Epidermal melanocyte (primary cell): ENCODE results near the gene IL17RA.
"Not testable (repeated sequence)": the region's sequence is repeated elsewhere in the genome, so short reads cannot be mapped to it uniquely, and the experiment has no call there.

Source experiments
- DNase-seq: peaks from one replicate; pipeline ENCODE4 v3.0.0; 2011; ENCODE audit warnings: low spot score; ENCODE audit not compliant: insufficient read length

The IL17RA gene, protein sequence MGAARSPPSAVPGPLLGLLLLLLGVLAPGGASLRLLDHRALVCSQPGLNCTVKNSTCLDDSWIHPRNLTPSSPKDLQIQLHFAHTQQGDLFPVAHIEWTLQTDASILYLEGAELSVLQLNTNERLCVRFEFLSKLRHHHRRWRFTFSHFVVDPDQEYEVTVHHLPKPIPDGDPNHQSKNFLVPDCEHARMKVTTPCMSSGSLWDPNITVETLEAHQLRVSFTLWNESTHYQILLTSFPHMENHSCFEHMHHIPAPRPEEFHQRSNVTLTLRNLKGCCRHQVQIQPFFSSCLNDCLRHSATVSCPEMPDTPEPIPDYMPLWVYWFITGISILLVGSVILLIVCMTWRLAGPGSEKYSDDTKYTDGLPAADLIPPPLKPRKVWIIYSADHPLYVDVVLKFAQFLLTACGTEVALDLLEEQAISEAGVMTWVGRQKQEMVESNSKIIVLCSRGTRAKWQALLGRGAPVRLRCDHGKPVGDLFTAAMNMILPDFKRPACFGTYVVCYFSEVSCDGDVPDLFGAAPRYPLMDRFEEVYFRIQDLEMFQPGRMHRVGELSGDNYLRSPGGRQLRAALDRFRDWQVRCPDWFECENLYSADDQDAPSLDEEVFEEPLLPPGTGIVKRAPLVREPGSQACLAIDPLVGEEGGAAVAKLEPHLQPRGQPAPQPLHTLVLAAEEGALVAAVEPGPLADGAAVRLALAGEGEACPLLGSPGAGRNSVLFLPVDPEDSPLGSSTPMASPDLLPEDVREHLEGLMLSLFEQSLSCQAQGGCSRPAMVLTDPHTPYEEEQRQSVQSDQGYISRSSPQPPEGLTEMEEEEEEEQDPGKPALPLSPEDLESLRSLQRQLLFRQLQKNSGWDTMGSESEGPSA

DNA sequence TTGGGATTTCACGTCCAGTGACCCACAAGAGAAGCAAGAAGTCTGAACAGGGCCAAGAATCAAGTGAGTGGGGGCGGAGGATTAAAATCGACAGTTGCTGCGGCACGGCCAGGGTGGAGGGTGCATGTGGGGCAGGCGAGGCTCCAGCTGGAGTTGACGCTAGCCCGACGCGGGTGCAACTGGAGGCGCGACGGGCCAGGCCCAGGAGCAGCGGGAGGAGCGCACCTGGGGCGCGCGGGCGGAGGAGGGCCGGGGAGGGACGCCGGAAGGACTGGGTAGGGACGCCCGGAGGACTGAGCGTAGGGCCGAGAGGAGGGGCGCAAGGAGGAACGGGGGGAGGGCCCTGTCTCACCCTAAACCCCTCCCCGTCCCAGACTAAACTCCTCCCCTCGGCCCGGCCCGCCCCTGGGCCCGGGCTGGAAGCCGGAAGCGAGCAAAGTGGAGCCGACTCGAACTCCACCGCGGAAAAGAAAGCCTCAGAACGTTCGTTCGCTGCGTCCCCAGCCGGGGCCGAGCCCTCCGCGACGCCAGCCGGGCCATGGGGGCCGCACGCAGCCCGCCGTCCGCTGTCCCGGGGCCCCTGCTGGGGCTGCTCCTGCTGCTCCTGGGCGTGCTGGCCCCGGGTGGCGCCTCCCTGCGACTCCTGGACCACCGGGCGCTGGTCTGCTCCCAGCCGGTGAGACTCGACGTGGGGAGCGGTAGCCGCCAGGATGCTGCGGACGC, at the start of gene IL17RA:
IL17RA (plus strand) TSS at position 447 of the 723 bp plus-strand sequence; CDS start at position 539, 92 bp downstream.
- DNase-seq: peak; percentile 63

DNA sequence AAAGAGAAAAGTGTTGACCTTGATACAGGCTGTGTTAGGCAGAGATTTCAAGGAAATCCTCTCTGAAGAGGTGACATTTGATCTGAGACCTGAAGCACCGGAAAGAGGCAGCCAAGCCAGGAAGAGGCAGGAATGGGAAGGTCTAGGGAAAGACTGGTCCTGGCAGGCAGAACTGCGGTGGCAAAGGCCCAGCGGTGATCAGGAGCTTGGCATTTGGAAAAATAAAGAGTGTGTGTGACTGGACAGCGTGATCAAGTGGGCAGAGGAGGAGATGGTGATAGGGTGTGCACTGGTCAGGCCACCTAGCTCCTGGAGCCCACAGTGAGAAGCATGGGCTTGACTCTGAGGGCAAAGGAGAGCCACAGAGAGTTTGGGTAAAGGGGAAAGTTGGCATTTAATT, 49.6 kb upstream of the IL17RA start:
- DNase-seq: no peak

DNA sequence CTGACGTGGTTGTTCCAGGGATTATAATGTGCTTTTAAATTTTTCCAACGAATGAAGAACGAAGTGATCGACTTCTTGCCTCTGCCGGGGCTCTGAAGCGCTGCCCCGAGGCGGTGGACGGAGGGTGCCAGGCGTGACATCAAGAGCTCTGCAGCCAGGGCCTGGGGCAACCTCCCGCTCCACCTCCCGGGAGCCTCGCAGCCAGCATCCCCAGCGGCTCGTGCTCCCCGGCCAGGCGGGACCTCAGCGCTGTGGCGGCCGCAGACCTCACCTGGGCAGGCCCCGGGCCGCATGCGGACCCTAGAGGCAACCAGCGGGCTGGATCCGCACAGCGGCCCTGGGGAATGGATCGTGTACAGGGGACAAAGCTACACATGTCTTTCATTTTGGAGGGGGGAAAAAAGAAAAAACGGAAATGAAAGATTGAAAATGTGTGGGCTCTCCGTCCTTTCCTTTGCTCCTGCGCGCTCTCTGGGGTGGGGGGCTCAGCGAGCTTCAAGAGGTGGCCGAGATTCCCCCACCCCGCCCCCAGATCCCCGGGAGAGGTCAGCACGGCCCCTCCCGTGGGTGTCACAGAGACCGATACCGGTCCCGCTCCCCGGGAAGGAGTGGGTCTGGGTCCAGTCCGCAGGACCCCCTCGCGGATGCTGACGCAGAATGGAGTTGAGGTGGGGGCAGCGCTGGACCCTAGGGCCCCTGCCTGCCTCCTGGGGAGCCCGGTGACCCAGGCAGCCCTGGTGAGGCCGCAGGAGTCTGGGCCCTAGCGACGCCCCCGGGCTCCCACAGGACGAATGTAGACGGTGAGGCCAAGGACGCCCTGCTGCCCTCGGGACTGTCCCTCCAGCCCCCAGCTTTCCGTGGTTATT, 48.6 kb upstream of the IL17RA start:
- not testable (repeated sequence) for DNase-seq

DNA sequence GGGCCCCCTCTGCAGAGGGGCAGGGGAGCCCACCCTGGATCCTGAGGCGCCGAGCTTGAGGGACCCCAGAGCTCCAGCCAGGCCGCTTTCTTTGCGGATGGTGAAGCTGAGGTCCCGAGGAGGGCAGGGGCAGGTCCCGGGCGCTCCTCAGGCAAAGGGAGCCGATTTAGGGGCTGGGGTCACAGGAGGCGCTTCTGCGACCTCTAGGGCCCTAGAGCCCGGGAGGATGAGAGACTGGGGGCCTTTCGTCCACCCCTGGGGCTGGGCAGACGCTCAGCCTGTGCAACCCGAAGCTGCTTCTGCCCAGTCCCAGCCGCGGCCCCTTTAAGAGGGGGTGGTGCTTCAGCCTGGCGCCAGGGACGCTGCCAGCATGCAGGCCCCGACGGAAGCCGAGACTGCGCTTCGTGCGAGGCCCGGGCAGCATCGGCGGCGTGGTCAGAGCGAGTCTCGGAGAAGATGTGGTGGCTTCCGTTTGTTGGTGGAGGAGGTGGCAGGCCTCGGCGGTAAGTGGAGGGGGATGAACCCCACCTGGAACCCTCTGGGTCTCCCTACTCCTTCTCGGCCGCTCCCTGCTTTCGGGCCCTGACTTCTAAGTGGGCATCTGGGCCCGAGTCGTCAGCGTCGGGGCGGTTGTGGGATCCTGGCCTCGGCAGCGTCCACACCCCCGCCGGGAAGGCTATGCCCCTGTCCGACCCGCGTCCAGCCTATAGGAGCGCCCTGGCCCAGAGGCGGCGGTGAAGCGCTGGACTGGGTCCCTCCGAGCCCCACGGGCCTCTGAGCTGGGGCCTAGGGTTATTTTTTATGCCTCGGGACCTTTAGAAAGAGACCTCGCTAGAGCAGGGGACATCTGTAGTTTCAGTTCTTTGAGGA, 47.7 kb upstream of the IL17RA start:
- DNase-seq: not testable (repeated sequence)

DNA sequence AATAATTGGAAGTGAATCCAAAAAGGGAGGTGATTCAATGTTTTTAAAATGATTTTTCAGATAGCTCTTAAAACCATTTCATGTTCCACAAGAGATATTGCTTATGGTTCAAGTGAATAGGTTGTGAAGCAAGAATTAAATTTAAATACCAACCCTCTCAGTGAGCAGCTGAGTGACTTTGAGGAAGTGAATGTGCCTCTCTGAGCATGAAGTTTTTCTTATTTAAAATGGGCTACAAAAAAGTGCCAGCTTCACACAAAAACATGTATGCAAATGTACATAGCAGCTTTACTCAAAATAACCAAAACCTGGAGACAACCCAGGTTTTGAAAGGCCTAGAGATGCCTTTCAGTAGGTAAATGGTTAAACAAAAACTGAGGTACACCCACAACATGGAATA, 41.3 kb upstream of the IL17RA start:
- no peak for DNase-seq

DNA sequence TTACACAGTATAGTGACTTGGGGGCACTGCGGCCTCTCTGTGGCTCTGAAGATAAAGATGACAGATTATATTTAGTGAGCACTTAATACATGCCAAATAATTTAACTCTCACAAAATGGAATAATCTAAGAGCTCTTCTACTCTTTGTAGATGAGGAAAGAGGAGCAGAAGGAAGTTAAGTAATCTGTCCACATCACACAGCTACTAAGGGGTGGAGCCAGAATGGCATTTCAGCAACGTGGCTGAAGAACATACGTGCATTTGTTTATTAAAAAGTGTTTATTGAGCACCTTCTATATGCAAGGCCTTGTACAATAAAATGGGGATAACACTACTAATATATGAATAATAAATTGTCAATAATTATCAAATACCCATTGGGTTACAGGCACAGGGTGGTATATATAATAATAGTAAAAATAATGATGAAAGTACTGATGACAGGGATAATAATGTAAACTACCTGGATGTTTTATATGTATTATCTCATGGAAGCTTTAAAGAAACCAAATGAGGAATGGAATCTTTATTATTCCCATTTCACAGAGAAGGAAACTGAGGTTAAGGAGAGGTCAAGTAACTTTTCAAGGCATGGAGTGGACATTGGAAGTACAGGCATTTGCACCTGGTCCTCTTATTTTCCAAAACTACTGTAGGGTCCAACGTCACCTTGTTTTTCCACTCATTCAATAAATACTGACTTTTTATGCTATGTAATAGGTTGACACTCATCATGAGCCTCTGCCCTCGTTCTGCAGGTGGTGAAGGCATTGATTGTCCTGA, 38.0 kb upstream of the IL17RA start:
- no peak for DNase-seq

DNA sequence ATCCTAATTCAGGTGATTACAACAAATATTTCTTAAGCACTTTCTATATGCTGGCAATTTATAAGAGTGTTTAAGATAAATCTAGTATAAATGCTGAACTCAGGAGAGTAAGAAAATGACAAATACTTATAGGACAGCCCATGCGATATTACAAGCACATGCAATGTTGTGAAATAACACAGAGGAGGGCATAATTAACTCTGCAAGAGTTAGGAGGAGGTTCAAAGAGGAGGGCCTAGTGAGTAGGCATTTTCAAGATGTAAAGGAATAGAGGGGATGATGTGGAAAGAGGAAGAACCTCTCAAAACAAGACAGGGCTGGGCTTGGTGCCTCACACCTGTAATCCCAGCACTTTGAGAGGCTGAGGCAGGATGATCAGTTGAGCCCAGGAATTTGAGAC, 37.1 kb upstream of the IL17RA start:
- no peak for DNase-seq

DNA sequence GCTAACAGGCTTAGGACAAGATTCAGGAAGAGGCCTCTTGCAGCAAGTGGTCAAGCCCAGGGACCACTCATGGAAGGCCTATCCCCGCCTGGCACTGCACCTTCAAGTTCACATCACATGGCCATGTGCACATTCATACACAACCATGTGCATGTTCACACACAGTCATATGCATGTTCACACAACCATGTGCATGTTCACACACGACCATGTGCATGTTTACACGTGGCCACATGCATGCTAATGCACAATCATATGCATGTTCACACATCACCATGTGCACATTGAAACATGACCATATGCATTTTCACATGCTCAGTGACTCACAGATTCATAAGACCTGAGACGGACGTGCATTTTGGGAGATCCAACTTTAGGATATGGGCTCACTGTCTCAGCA, 28.7 kb upstream of the IL17RA start:
- no peak for DNase-seq

DNA sequence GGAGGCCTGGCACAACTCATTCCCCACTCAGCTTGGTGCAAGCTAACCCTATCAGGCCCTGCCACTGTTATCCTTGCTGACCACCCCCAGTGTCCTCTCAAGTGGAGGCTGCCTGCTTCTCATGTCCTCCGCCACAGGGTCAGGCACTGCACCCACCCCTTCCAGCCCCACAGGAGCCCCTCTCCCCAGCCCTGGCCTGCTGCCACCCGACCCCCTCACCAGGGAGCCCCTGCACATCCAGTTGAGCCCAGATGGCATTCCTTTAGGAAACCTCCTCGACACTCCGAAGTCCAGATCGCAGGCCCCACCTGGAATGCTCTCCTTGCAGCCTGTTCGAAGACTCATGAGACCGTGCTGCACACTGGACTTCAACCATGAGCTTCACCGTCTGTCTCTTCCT, 28.0 kb upstream of the IL17RA start:
- DNase-seq: no peak

DNA sequence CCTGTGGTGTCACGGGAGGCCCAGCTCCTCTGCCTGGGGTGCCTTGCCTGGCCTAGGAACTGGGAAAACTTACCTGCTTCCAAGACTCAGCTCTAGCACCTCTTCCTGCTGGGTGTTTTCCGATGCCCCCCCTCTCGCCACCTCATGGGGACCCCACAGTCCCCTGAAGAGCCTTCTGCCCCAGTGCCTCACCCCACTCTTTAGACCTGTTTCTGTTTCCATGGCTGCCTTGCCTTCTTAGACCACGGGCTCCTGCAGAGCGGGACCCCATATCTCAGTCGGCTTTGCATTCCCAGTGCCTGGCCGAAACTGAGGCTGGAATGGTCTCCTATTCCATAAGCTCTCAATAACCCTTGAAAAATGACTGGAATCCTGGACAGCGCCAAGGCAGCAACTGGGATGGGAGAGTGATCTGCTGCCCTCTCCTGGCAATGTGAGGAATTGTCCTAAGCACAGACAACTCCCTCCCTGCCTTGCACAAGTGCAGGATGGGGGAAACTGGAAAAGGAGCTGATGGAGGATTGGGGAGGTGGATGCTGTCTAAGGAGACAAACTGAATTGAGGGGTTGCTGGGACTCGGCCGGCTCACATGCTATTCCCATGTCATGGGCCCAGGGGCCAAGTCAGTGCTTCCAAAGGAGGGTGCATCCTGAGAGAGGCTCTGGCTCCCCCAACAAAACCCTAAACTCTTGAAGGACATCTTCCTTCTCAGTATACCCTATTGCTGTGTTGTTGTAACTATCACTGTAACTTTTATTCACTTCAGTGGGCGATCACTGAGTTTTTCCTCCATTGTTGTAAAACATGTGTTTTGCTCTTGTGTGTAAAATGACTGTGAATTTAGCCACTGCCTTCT, 26.6 kb upstream of the IL17RA start:
- peak; percentile 68 for DNase-seq

DNA sequence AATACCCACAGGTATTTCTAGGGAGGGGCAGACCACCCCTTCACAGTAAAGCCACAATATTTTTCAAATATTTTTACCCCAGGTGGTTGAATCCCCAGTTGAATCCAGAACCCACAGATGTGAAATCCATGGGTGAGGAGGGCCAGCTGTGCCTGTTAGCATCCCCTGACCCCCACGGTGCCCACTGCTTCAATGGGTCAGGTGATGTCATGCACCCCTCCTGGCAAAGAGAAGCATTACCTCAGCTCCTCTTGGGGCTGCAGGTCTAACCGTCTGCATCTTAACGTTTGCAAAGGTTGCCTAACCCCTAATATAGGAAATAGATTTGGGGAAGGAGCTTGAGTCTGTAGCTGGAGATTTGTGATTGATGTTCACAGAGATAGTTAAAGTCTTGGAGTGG, 24.7 kb upstream of the IL17RA start:
- no peak for DNase-seq

DNA sequence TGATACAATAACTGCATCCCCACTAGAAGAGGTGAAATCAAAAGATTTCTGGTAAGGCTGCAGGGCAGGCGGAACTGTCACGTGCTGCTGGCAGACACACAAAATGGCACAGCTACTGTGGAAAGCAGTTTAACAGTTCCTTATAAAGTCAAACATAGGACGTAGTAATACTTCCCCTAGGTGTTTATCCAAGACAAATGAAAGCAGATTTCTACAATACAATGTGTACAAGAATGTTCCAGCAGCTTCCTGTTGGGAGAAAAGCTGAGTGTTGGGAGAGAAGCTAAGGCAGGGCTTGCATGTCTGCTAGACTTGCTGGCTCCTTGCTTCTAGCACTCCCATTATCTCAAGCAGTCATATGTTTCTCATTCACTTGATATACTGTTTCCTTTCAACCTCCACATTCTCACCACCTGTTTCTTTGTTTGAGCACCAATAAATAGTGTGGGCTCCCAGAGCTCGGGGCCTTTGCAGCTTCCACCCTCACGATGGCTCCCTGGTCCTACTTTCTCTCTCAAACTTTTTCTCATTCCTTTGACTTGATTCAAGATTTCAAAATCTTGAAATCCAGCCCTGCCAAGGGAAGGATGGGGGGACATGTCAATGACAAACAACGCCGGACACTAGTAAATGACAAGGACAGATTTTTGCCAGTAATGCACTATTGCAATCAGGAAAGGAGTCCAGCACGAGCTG, 21.2 kb upstream of the IL17RA start:
- DNase-seq: no peak

DNA sequence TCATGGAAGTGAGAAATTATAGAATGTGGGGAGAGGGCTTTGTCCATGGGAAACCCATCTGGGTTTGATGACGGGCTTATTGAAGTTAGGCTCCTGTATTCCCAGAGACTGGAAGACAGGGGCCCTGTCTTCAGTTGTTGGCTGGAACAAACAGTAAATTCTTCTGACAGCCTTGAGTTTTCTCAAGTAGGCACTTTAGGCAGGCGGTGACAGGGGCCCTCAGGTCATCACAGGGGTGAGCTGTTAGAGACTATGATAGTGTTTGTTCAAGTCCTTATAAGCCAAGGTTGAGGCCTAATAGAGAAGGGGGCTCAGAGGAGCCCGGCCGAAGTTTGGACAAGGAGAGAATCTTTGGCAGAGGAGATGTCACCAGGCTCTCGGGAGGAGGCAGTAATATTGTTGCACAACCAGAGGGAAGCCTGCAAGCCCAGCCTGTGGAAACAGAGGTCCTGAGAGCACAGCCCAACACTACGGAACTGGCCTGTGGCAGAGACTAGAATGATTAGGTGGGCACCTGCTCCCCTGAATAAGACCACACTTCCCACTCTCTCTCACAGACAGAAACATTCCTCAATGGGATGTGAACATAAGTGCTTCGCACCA, 20.2 kb upstream of the IL17RA start:
- DNase-seq: no peak

DNA sequence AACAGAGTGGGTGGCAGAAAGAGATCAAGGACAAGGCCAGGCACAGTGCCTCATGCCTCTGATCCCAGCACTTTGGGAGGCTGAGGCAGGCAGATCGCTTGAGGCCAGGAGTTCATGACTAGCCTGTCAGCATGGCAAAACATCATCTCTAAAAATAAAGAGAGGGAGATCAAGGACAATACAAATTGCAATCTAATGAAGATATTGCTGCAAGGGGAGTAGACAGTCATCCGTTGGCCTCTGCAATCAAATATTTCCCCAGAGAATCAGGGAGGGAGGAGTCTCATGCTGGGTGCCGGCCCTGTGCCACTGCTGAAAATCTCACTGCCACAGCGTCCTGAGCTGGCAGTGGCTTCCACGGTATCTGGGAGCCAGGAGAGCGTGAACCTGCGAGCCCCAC, 19.4 kb upstream of the IL17RA start:
- DNase-seq: no peak

DNA sequence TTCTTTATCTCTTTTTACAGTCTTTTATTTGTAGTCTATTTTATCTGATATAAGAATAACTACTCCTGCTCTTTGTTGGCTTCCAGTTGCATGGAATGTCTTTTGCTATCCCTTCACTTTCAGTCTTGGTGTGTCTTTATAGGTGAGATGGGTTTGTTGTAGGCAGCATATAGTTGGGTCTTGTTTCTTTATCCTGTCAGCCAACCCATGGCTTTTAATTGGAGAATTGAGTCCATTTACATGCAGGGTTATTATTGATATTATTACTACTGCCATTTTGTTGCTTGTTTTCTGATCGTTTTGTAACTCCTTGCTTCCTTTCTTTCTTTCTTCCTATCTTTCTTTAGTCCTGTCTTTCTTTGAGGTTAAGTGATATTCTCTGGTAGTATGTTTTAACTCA, 11.9 kb upstream of the IL17RA start:
- no peak for DNase-seq

DNA sequence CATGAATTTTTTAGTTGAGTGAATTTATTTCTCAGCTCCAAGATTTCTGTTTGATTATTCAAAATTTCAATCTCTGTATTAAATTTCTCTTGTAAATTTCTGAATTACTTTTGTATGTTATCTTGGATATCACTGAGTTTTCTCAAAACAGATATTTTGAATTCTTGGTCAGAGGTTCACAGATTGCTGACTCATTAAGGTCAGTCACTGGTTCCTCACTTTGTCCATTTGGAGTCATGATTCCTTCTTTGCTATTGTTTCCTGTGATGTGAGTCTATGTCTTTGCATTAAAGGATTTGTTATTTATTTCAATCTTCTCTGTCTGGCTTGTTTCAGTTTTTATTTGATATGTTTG, 10.2 kb upstream of the IL17RA start:
- DNase-seq: no peak

DNA sequence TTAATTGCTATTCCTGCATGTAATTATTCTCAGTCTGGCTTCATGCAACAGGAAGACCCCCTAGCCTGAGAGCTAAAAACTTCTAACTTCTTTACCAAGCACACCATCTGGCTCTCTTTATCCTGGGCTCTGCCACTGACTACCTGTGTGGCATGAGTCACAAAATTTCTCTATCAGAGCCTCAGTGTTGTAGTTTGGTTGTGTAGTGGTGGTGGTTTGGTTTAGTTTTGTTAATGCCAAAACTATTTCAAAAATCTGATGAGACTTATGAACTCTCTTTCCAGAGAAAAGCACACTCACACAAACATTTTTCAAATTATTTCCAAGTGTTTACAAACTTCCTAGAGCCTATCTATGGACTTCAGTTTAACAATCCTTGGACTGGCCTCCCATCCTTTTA, 7.5 kb upstream of the IL17RA start:
- no peak for DNase-seq
